ENCODE results near the gene LRRFIP2.
"Not testable (repeated sequence)": the region's sequence is repeated elsewhere in the genome, so short reads cannot be mapped to it uniquely, and the experiment has no call there.

LRRFIP2 gene, protein sequence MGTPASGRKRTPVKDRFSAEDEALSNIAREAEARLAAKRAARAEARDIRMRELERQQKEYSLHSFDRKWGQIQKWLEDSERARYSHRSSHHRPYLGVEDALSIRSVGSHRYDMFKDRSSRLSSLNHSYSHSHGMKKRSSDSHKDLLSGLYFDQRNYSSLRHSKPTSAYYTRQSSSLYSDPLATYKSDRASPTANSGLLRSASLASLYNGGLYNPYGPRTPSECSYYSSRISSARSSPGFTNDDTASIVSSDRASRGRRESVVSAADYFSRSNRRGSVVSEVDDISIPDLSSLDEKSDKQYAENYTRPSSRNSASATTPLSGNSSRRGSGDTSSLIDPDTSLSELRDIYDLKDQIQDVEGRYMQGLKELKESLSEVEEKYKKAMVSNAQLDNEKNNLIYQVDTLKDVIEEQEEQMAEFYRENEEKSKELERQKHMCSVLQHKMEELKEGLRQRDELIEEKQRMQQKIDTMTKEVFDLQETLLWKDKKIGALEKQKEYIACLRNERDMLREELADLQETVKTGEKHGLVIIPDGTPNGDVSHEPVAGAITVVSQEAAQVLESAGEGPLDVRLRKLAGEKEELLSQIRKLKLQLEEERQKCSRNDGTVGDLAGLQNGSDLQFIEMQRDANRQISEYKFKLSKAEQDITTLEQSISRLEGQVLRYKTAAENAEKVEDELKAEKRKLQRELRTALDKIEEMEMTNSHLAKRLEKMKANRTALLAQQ

DNA sequence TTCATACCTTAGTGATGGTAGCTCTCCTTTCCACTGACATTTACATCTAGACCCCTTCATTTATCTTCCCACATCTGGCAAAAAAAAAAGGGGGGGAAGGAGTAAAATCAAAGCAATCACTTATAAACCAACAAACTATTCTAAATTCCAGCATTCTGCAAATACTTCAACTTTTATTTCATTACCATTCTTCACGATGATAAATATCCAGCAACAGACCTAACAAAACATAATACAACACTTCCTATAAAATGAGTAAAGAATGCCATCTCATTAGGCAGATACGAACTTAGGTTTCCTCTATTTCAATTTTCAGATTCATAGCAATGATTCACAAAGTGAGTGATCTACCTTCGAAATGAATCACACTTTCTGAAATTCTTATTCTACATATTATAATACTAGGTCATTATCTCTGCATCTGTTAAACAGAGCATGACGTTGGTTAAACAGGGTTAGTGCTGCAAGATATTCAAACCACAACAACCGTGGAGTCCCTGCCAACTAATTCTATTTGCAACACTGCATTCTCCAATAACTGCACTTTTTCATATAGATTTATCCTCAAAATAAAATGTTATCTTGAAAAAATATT, at the start of gene LRRFIP2:
Gene LRRFIP2 (minus strand): TSS at position 51 of the 595 bp plus-strand sequence. CDS start 25,599 bp downstream, outside the sequence.
- no peak for DNase-seq

DNA sequence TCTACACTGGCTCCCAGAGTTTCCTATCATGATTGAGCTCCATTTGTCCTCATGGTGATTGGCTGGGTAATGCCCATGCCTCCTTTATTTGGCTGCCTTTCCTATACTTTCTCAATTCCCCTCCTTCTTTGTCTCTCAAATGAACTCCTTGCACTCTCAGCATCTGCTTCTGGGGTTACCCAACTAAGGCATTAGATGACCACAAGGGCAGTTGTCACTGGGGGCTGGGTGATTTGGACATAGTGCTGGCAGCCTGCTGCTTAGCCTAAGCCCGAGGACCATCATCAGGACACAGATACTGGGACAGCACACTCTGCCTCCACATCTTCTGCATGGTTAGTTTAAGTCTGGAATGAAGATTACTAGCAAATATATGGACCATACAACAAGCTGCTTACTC, 49.2 kb upstream of the LRRFIP2 start:
- no peak for DNase-seq

DNA sequence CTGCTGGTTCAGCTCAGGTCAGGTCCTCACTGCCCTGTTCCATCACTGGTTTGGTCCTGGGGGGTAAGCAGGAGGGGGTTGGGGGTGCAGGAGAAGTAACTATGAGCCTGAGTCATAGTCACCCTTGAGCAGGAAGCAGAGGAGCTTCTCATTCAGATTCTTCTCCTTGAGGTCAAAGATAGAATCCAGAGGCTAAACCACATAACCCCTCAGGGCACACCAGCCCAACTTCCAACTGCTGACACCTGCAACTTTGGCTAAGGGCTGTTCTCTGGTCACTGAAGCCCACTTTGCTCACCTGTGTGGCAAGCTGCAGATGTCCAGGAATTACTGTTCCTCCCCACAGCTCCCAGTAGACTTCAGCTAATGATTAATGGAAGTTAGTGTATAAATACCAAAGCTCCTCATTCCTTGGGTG, 48.8 kb upstream of the LRRFIP2 start:
- DNase-seq, result no peak

DNA sequence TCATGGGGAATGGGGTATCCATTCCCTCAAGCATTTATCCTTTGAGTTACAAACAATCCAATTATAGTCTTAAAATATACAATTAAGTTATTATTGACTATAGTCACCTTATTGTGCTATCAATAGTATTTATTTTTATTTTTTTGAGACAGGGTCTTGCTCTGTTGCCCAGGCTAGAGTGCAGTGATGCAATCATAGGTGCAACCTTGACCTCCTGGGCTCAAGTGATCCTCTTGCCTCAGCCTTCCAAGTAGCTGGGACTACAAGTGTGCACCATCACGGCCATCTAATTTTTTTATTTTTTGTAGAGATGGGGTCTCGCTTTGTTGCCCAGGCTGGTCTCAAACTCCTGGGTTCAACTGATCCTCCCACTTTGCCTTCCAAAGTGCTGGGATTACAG, 48.2 kb upstream of the LRRFIP2 start:
- not testable (repeated sequence) for DNase-seq

DNA sequence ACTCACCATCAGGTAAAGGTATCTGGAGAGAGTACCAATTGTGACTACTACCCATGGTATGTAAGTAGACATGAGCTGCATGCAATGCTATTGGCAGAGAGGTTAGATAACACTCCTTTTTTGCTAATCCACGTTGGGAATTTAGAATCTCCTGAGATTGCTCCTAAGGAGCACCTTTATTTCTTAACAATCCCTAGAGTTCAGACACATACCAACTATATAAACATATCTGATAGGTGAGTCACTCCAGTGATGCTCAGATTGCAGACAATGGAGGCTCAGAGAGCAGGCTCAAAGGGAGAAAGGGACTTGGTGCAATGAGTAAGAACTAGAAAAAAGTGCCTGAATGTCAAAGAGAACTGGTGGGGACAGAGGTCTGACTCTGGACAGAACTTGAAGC, 47.0 kb upstream of the LRRFIP2 start:
- DNase-seq, result no peak

DNA sequence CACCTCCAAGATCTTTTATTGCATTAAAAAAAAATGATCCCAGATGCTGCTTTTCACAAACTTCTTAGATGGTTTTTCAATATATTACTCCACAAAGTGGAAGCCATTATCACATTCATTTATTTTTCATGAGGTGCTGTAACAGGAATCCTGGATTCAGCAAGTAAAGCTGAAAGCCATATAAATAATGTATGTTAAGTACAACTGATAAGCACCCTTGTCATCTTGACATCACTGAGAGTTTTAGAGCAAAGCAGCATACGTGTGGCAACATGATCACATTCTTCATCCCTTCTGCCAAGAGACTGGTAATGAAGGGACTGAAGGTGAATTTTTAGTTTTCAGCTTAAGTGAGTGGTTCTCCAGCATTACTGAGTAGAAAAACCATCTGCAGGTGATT, 44.9 kb upstream of the LRRFIP2 start:
- DNase-seq, result no peak

DNA sequence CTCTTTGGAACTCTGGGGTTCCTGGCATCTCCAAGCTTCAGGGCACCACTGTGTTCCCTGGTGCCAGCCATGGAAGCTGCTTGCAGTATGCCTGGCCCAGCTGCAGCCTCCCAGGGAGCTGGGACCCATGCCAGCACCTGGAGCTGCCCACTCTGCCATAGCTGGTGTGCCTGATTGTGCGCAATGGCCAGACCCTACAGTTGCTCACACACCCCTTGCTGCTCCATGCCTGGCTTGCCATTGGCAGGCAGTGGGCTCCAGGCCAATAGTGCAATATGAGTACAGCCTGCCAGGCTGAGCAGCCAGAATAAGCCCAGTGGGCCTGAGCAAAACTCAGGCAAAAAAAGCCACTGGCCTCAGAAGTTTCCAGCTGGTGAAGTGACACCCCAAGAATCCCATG, 43.8 kb upstream of the LRRFIP2 start:
- DNase-seq, result no peak

DNA sequence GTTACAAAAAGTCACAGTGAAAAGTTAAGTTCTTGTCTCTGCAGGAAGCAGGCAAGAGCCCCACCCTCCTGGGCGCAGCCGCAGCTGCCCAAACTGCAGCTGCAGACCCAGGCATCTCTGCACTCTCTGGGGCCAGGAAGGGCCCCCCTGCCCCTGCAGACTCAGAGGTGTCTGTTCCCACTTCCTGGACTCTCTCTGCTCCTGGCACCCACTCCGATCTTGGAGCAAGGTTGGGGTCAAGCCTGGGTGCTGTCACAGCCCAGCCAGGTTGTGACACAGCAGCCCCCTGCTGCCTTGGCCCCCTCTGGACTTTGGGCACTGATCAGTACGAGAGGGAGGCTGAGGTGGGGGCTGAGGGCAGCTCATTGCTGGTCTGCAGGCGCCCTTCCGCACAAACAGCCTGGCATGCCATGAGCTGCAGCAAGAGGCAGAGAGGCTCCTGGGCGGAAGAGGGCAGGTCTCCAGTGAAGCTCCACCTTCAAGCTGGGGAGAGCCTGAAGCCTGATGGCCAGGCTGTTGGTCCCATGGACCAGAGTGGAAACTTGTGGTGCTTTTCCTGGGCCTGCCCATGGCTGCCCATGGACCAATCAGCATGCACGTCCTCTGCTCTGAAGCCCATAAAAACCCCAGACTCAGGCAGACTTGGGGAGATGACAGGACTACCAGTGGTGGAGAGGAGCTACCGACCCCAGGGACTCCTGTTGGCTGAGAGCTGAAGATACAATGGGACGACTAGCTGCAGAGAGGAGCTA, 42.9 kb upstream of the LRRFIP2 start:
- no peak for DNase-seq

DNA sequence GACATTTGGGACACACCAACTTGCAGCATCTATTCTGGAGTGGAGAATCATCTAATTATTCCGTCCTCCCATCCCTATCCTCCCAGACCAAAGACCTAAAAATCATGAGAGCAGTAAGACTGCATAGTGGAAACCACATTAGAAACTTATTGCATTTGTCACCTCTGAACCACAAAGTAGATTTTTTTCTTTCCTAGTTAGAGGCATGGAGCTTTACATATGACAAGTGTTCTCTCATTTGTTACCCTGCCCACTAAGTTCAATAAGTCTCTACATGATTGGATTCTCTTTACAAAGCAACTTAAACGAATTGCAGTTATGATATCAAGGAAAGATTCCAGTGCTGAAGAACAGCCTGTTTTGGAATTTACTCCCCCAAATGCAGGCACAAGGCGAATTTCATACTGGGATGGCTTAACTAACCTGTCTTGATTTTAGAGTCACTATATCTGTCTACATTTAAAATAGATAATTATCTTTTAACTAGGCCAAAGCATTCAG, 42.3 kb upstream of the LRRFIP2 start:
- DNase-seq, result no peak

DNA sequence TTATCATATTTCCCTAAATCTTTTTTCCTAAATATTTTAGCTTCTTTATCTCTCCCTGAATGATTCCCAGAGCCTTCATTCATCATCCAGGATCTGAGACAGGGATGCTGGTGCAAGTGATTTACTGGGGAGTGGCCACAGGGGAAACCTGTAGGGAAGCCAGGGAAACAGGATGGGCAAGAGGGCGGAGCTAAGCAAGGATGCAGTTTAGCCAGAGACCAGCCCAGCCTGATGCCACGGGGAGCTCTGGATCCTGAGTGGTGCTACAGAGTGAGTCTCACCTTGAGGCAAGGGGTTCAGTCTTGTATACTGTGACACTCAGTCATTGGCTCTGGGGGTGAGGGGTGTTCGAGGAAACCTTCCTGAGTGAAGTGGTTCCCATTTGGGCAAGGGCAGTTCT, 39.7 kb upstream of the LRRFIP2 start:
- DNase-seq, result no peak

DNA sequence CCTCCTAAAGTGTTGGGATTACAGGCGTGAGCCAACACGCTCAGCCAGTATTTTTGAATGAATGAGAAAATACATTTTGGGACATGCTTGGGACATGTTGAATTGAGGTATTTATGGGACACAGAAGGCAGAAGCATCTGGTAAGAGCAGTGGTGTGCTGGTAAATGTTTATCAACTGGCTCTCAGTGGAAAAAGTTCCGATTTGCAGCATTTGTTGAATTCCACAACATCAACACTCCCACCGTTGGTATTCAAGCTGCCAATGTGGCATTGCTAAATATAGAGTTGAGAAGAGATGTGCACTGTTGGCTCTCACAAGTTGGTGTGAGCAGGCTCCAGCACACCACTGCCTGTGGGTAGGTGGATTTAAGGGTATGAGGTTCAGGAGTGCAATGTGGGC, 35.8 kb upstream of the LRRFIP2 start:
- DNase-seq, result no peak

DNA sequence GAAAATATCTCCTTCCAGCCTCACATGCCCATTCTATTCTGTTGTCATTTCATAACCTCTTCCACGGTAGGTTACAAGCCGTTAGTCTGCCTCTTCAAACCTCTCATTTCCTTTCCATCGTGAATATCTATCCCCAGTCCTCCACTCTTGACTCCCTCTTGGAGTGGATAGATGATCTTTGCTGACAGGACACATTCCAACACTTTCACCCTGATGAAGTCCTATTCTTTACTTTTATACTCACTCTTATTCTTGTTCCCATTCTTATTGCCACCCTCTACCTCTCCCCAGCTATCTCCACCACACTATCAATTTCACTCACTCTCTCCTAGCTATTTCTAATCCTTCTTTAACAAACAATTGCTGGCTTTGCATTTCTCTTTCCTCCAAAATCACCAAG, 34.2 kb upstream of the LRRFIP2 start:
- DNase-seq, result not testable (repeated sequence)

DNA sequence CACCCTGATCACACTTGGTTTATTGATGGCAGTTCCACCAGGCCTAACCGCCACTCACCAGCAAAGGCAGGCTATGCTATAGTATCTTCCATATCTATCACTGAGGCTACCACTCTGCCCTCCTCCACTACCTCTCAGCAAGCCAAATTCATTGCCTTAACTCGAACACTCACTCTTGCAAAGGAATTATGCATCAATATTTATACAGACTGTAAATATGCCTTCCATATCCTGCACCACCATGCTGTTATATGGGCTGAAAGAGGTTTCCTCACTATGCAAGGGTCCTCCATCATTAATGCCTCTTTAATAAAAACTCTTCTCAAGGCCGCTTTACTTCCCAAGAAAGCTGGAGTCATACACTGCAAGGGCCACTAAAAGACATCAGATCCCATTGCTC, 33.6 kb upstream of the LRRFIP2 start:
- DNase-seq, result not testable (repeated sequence)

DNA sequence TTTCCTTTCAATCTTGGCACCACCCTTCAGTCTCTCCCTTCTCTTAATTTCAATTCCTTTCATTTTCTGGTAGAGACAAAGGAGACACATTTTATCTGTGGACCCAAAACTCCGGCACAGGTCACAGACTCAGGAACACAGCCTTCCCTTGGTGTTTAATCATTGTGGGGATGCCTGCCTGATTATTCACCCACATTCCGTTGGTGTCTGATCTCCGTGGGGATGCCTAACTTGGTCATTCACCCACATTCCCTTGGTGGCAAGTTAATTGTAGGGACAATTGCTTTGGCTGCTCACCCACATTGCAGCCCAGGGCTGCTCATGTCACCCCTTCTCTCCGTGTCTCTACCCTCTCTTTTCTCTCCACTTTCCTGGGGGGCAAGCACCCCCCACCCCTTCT, 31.7 kb upstream of the LRRFIP2 start:
- DNase-seq, result not testable (repeated sequence)

DNA sequence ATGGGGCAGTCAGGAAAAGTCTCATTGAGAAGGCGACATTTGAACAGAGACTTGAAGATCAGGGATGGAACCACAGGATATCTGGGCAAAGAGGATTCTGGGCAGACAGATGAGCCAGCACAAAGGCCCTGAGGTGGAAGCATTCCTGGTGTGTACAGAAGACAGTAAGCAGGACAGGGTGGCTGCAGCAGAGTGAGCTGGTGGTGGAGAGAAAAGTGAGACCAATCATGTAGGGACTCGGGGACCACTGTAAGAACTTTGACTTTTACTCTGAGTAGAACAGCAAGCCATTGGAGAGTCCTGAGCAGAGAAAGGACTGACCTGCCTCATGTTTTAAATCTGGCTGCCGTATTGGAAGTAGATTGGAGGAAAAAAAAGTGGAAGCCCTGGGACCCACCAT, 29.9 kb upstream of the LRRFIP2 start:
- no peak for DNase-seq

DNA sequence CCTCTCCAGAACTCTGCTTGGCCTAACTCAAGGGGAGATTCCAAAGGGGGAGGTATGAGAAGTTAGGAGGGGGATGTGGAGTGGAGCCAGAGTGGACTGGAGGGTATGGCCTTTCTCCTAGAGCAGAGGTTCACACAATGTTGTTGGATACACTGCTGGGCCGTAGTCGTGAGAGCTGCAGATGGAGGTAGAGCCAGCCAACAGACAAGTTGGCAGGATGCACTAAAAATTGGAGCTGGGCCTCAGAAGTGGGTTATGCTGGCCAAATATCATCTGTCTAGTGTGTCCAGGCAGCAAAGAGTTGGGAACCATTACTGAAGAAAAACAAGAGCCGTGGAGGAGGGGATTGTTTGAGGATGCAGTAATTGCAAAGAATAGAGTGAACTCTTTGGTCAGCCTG, 27.7 kb upstream of the LRRFIP2 start:
- DNase-seq, result no peak

DNA sequence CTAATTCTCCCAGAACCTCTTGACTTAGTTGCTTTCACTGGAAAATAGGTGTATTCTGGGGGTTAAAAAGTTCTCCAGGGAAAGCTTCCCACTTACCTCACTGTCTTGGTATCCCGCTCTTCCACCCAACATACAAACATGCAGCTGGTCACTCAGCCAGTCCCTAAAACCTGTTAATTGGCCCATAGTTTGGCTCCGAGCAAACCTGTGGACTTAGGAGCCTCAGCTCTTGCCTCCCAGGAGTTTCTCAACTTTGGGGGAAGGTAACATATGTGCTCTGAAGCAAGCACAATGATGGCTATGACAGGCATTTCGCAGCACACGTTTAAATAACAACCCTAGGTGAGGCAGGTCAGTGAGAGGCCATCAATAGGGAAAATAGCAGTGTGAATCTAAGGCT, 25.8 kb upstream of the LRRFIP2 start:
- DNase-seq, result no peak

DNA sequence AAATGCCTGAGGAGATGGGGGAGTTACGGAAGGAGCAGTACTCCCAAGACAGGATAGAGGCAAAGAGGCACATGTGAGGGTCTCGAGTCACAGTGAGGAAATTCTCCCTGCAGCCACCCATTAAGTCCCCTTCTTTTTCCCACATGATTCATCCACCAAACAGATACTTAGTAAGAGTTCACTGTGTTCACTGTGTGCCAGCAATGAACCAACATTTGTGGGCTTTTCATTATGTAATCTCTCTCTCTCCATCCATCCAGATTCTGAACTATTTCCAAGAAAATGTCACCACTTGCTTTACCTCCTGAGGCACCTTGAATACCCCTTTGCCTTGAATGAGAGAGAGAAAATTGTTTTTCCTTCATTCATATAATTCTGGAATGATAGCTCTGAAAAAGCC, 24.6 kb upstream of the LRRFIP2 start:
- no peak for DNase-seq

DNA sequence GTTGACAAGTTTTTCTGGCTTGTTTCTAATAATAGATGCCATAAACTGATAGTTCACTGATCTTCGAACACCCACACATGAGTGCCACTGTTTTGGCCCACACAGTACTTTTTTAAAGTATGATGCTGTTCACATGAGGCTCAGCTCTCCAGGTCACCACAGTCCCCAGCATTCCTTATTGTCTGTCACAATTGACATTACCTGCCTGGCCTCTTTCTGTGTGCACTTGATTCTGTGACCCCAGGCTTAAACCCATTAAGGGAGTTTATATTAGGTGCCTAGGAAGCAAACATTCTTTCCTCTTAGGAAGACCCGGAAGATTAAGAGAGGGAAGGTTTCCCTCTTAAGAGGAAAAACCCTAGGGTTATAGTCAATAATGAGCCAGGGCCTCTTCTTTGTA, 24.2 kb upstream of the LRRFIP2 start:
- no peak for DNase-seq

DNA sequence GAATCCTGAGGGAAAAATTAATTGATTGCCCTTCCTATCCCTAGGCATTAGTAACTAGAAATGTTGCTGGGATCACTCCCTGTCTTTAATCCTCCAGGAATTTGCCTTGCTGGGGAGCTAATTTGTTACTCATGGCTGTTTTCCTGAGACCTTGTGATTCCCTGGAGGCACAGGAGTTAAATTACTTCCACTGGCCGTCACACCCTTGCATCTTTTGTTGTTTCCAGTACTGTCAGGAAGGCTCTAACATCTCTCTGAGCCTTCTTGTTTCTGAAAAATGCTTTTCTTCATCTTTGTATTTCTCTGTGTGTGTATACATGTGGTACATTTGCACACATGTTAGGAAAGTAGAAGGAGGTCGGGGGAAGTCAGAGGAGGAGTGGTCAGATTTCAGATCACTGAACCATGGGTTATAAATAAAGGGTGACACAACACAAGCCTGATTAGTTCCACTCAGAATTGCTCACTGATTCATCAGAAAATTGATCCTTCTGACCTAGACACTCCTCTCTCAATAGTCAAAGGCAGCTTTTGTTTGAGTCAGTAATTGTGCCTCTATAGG, 23.5 kb upstream of the LRRFIP2 start:
- DNase-seq, result no peak

DNA sequence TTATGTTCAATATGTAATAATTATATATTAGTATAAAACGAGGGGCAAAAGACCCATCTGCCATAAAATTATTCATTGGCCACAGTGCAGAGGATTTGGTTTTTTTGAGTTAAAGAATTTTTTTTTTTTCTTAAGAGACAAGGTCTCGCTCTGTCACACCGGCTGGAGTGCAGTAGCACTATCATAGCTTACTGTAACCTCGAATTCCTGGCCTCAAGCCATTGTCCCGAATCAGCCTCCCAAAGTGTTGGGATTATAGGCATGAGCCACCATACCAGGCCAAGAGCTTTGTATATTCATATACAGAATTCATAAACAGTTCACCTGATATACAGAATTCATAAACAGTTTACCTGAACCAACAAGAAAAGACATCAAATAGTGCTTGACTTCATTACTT, 20.2 kb upstream of the LRRFIP2 start:
- DNase-seq, result no peak

DNA sequence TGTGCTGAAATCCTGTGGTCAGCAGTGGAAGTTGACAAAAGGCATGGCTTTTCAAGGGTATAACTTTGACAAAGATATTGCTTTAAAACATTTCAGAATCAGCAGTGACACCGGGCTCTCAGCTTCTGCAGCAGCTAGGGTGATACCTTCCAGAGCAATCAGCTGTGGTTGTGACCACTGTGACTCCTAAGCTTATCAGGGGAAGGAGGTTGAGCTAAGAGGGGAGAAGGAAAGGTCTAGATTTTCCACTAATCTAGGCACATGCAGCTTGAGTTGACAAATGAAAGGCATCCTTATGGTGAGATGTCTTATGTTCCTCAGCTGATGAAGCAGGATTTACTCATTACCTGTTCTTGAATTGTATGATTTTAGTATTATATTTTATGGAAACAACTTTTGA, 16.3 kb upstream of the LRRFIP2 start:
- DNase-seq, result no peak

DNA sequence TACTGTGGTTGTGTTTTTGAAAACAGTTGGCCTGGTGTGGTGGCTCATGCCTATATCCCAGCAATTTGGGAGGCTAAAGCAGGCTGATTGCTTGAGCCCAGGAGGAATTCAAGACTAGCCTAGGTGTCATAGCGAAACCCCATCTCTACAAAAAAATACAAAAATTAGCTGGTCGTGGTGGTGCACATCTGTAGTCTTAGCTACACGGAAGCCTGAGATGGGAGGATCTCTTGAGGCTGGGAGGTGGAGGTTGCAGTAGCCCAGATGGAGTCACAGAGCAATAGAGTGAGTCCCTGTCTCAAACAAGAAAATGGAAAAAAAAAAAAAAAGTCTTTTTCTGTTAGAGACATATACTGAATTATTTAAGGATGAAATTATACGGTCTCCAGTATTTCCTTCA, 14.7 kb upstream of the LRRFIP2 start:
- DNase-seq, result no peak
